Nephron progenitor cell (in vitro differentiated cells): ENCODE measurements around the gene ARHGAP8.
A peak's percentile ranks its signal among the peaks of the same experiment; 100 is the strongest.

Source experiments
- DNase-seq: peaks from one replicate; pipeline ENCODE4 v3.0.0; 2021
- H3K27ac Mint-ChIP-seq: 2 replicates; pipeline ENCODE4 v1.8.0; 2021; ENCODE audit warnings: mild to moderate bottlenecking, moderate library complexity, mixed read lengths
- H3K27me3 Mint-ChIP-seq: 2 replicates; pipeline ENCODE4 v1.8.0; 2021; ENCODE audit warnings: mild to moderate bottlenecking, low read depth, mixed read lengths; ENCODE audit not compliant: poor library complexity
- H3K36me3 Mint-ChIP-seq: 2 replicates; pipeline ENCODE4 v1.8.0; 2021; ENCODE audit warnings: low read depth, mixed read lengths
- H3K4me1 Mint-ChIP-seq: 2 replicates; pipeline ENCODE4 v1.8.0; 2021; ENCODE audit warnings: mixed read lengths
- H3K4me3 Mint-ChIP-seq: 2 replicates; pipeline ENCODE4 v1.8.0; 2021; ENCODE audit warnings: mild to moderate bottlenecking, moderate library complexity, mixed read lengths
- H3K9me3 Mint-ChIP-seq: 2 replicates; pipeline ENCODE4 v1.8.0; 2021; ENCODE audit warnings: mild to moderate bottlenecking, moderate library complexity, mixed read lengths
- TF ChIP-seq, protein P1 (sequence below): fragments of 200-600 bp; sonication (generic); IDR thresholded peaks from 2 replicates; pipeline ENCODE4 v1.5.0; 2021; ENCODE audit warnings: antibody characterized with exemption

ARHGAP8 gene

DNA sequence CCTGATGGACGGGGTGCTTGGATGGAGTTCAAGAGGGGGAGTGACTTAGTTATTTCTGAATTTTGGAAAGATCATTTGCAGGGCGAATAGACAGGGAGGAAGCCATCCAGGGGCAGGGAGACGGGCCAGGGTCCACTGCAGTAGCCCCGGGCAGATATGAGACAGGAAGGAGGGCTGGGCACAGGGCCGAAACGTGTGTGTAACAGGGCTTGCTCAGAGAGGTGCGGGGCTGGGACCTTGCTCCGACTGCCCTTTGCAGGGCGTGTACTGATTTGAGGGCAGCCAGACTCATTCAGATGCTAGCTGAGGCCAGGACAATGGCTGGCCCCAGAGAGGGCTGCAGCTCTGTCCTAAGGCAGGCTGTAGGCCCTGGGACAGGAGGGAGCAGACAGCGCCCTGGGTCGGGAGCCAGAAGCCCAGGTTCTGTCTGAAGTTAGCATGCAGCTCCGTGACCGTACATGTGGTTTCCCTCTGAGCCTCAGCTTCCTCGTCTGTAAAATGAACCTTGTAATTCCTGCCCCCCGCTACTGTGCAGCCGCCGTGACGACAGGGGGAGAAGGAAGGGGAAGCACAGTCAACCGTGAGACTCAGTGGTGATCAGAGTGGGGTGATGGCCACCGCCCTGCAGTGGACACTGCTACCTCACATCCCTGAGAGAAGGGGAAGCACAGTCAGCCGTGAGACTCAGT lies 154.0 kb downstream of the ARHGAP8 start:
- DNase-seq = no peak
- Mint-ChIP-seq H3K27me3 (peaks cover 3% of the 10 kb centered on the region), H3K4me3 (no peak overlapping the region), H3K9me3 (peaks cover 59% of the 10 kb centered on the region), H3K27ac (peak overlapping the region; percentile 50), H3K4me1 (peaks cover 20% of the 10 kb centered on the region), H3K36me3 (peaks cover 96% of the 10 kb centered on the region)
- TF ChIP-seq, protein P1, sequence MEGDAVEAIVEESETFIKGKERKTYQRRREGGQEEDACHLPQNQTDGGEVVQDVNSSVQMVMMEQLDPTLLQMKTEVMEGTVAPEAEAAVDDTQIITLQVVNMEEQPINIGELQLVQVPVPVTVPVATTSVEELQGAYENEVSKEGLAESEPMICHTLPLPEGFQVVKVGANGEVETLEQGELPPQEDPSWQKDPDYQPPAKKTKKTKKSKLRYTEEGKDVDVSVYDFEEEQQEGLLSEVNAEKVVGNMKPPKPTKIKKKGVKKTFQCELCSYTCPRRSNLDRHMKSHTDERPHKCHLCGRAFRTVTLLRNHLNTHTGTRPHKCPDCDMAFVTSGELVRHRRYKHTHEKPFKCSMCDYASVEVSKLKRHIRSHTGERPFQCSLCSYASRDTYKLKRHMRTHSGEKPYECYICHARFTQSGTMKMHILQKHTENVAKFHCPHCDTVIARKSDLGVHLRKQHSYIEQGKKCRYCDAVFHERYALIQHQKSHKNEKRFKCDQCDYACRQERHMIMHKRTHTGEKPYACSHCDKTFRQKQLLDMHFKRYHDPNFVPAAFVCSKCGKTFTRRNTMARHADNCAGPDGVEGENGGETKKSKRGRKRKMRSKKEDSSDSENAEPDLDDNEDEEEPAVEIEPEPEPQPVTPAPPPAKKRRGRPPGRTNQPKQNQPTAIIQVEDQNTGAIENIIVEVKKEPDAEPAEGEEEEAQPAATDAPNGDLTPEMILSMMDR = no peak

DNA sequence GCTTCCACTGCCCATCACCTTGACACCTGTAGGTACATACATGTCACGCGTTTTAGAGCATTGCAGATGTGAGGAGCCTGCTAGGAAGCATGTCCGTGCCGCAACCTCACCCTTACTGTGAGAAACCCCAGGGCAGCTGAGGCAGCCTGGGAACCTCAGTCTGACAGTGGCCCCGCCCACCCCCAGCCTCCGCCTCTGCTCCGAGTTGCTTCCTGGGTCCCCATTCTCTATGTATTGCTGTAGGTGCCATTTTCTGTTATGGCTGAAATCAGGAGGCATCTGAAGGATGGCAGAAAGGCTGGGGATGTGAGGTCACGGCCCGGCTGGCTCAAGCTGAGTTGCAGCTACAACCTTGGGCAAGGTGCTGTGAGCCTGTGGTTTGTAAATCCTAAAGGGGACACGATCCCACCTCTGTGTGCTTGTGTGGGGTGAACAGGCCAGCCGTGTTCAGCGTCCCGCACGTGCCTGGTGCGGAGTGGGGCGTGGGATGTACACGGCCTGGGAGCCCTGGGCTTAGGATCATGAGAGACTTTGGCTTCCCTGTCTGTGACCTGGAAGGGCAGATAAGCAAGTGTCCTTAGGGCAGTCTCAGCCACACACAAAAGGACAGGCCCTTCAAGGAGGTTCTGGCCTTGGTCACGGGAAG lies 154.7 kb downstream of the ARHGAP8 start:
- no peaks in the 10 kb centered on the region for H3K27me3 Mint-ChIP-seq
- H3K36me3 Mint-ChIP-seq = peaks cover 96% of the 10 kb centered on the region

DNA sequence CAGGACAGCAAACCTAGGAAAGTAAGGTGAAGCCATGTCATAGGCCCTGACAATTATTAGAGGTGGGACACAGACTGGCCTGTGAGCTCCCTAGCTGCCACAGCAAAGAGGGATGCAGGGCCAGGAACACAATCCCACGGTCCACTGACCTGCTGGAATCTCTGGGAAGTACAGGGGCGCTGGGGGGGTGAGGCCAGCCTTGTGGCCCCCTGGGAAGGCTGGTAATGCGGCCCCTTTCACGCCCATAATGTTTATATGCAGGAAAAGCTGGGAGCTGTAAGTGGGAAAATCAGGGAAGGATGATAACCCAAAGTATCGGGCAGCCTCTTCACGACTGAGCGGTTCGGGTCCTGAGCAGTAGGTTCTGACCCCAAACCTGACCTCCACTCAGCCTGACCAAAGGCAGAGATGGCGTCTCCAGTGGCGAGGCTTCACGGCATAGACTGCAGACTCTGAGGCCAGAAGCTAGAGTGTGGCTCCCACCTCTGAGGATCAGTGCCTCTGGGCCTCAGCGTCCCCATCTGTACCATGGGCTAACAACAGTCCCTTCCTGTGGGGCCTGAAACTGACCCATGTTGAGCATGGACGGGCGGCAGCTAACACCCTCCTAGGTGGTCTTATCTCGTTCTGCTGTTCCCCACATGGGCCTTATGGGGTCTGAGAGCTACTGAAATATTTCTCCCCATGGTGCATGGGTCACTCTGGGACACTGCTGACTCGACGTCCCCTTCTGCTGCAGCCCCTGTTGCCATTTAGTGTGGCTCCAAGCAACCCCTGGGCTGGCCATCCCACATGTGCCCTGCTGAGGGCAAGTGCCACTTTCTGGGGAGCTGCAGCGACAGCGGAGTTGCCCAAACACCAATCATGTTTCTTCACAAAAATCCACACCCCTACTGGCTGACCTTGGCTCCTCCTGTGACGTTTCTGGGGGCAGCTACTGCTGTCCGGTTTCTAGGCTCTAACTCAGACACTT lies 155.7 kb downstream of the ARHGAP8 start:
- Mint-ChIP-seq H3K4me3 (no peak overlapping the region), H3K4me1 (peaks cover 20% of the 10 kb centered on the region), H3K9me3 (peaks cover 56% of the 10 kb centered on the region), H3K27ac (no peak overlapping the region), H3K36me3 (peaks cover 96% of the 10 kb centered on the region), H3K27me3 (no peaks in the 10 kb centered on the region)
- TF ChIP-seq, protein P1 = no peak
- DNase-seq = no peak

More for the DNA sequence above, 154.7 kb downstream of the ARHGAP8 start:
- no peak overlapping the region for H3K4me3 Mint-ChIP-seq
- H3K4me1 Mint-ChIP-seq = peaks cover 20% of the 10 kb centered on the region
- TF ChIP-seq, protein P1 = no peak
- no peak for DNase-seq
- peaks cover 59% of the 10 kb centered on the region for H3K9me3 Mint-ChIP-seq
- H3K27ac Mint-ChIP-seq = no peak overlapping the region

DNA sequence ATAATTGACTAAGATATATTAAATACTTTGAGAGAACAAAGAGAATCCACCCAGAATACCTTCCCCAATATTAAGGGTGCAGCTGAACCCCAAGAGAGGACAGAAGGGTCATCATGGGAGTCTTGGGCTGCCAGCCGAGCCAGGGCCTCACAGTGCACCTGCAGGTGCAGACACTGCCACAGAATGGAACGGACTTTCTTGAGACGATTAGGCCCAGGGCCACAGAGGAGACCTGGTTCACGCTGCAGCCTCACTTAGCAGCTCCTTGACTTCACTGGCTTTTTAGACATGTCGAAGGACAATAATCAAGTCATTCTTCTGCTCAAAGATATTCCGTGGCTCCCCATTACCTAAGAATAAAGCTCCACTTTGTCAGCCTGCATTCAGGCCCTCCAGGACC lies 156.9 kb downstream of the ARHGAP8 start:
- no peak for DNase-seq
- Mint-ChIP-seq H3K4me3 (no peak overlapping the region), H3K27me3 (no peaks in the 10 kb centered on the region), H3K36me3 (peaks cover 93% of the 10 kb centered on the region), H3K27ac (no peak overlapping the region), H3K9me3 (peaks cover 44% of the 10 kb centered on the region), H3K4me1 (peaks cover 20% of the 10 kb centered on the region)
- TF ChIP-seq, protein P1 = no peak
